GM19193 (cell line): ENCODE measurements around the gene LRRC61.

Source experiments
- POLR2A ChIP-seq: IDR thresholded peaks from 4 replicates; pipeline ENCODE4 v1.6.1; 2011; ENCODE audit not compliant: insufficient read depth, insufficient read length; ENCODE audit errors: extremely low read depth

Gene LRRC61

DNA sequence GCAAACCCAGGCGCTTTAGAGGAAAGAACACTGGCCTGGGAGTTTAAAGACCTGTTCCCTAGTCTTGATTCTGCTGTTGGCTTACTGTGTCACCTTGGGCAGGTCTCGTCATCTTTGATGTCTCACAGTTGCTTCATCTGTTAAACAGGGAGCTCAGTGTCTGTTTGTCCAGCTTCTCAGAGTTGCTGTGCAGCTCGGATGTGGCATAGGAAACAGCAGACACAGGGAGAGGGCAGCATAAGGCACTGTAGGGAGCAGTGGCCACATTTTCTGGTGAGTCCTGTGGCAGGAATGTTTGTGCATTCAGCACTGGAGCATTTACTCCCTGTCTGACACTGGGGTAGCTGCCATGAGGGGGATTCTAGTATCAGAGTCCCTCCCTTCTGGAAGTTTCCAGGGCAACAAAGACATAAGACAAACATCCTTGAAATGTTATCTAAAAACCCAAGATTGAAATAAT, 47.5 kb downstream of the LRRC61 start:
- TF ChIP-seq POLR2A, result no peak

- no peak for TF ChIP-seq POLR2A
Measured at GRCh38 chr7:150371131-150371995, 48.2 kb downstream of the LRRC61 start.

DNA sequence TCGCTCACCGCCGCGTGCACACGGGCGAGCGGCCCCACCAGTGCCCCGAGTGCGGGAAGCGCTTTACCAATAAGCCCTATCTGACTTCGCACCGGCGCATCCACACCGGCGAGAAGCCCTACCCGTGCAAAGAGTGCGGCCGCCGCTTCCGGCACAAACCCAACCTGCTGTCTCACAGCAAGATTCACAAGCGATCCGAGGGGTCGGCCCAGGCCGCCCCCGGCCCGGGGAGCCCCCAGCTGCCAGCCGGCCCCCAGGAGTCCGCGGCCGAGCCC, 48.8 kb downstream of the LRRC61 start:
- TF ChIP-seq POLR2A, result no peak

GRCh38 chr7:150372271-150373048, 49.3 kb downstream of the LRRC61 start:
- TF ChIP-seq POLR2A, result no peak

DNA sequence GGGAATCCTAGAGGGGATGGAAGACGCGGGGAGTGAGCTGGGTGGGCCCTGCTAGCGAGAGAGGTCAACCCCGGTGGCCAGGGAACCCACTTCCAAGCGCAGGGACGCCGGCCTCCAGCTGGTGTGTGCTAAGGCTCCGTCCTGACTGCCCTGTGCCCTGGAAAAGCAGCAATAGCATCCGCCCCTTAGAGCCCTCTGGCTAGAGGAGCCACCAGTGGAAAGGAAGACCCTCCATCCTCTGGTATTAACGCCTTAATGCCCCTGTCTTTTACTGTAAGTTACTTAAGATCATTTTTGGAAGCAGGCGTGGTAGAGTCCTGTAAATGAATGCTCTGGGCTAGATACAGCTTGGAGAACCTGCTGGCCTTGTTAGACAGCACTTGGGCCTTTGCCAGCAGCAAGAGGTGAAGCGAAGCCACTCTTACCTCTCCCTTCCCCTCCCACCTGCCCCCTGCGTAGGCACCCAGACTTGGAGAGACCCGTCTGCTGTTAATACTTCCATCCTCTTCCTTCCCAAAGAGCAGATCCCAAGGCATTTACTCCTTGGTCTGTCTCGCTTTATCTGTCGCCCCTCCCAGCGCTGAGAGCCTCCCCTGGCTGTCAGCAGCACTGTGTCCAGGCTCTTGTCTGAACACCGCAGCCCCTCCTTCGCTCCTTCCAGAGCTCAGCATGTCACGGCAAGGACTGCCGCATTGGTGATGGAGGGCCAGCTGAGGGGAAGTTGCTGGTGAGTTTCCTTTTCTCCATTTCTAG, 50.1 kb downstream of the LRRC61 start:
- no peak for TF ChIP-seq POLR2A

DNA sequence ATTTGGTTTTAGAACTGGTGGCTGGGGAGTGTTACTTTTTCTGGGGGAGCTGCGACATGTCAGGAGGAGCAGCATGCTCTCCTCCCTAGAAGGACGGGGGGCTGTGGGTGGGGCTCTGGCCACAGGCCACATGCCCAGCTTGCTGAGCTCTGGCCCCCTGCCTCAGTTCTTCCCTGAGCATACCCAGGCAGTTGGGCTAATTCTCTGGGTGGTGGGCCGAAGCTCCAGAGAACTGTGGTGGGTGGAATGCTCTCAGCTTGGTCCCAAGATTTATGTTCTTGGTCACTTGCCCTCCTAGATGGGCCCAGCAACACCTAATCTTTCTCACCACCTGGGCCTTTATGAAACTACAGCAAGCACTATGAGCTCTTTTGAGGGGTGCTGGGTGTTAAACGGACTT, 50.9 kb downstream of the LRRC61 start:
- no peak for TF ChIP-seq POLR2A

GRCh38 chr7:150374472-150374871, 51.3 kb downstream of the LRRC61 start:
- TF ChIP-seq POLR2A, result no peak

DNA sequence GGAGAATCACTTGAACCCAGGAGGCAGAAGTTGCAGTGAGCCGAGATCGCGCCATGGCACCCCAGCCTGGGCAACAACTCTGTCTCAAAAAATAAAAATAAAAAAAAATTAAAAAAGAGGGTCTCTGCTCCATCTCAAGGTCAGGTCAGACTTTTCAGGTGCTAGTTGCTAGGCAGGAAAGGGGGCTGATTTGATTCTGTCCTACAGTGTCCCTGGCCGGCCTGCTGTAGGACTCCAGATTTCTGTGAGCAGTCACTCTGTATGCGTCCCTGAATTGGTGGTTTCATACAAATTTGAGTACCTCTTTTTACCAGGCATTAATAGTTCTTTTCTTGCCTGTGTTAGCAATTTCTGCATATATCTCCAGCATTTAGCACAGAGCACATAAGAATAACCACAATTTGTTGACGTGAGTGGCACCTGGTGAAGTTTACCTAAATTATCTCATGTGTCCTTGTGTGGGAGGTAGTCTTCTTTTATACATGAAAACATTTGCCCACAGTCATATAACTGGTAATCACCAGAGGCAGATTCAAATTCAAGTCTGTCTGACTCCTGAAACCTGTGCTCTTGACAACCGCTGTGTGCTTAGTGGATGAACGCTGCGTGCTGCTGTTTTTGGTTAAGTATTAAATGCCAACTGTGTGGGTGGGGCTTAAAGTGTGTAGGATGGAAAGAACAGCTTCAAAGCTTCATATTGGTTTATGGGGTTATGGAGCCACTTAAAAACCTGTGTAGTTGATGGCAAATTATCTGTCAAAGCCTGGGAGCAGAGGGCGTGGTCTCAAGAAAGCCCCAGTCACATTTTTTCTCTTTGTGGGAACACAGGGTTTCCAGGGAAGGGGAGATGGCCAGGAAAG, 52.7 kb downstream of the LRRC61 start:
- no peak for TF ChIP-seq POLR2A

GRCh38 chr7:150376560-150376959, 53.4 kb downstream of the LRRC61 start:
- no peak for TF ChIP-seq POLR2A

DNA sequence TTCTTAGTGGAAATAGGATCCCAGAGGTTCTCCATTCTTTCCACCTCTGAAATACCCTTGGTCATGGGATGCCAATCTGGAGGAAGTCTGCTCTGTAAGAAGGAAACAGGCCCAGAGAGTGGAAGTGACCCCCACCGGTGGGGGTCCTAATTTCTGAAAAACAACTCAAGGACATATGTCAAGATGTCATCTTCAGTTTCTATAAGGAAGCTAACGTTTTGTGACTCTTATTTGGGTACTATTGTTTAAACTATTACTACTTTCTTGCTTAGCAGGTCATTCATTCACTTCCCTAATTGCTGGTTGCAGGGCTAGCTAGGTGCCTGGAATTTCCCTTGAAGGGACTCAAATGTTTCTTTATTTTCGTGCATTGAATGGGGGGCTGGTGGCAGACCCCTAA, 54.0 kb downstream of the LRRC61 start:
- no peak for TF ChIP-seq POLR2A

DNA sequence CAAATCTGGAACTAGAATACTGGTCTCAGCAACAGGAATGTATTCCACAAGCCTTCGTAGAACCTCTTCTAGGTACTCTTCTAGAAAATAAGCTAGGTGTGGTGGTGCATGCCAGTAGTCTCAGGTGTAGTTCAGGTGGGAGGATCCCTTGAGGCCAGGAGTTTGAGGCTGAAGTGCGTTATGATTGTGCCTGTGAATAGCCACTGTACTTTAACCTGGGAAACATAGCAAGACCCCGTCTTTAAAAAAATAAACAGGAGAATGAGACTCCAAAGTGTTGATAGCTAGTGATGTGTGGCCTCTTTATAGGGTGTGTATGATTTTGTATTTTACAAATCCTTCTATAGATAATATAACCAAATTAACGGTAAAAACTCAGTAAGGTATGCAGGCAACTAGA, 54.5 kb downstream of the LRRC61 start:
- no peak for TF ChIP-seq POLR2A

DNA sequence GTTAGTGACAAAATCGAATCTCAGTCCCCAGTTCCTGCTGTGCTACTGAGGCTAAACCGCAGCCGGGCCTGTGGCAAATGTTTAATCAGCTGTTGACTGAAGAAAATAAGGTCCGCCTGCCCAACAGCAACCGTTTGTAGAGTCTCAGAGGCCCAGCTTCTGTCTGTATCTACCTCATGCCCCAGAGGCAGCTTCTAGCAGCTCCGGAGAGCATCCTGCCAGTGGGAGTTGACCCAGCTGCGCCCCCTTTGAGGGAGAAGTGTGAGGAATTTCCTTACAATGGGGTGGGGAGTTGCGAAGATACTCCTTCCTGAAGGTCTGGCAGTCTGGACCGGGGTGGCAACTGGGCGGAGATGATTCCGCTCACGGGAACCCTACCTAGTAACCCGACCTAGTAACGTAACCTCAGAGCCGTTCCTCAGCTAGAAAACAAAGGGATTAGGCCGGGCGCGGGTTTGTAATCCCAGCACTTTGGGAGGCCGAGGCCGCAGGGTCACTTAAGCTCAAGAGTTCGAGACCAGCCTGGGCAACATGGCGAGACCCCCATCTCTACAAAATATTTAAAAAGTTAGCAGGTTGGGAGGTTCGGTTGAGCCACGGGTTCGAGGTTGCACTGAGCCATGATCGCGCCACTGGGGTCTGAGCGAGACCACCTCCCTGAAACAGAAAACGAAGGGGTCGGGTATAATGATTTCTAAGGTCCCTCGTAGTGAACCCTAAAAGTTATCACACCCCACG, 55.1 kb downstream of the LRRC61 start:
- TF ChIP-seq POLR2A, result peak; percentile 78

DNA sequence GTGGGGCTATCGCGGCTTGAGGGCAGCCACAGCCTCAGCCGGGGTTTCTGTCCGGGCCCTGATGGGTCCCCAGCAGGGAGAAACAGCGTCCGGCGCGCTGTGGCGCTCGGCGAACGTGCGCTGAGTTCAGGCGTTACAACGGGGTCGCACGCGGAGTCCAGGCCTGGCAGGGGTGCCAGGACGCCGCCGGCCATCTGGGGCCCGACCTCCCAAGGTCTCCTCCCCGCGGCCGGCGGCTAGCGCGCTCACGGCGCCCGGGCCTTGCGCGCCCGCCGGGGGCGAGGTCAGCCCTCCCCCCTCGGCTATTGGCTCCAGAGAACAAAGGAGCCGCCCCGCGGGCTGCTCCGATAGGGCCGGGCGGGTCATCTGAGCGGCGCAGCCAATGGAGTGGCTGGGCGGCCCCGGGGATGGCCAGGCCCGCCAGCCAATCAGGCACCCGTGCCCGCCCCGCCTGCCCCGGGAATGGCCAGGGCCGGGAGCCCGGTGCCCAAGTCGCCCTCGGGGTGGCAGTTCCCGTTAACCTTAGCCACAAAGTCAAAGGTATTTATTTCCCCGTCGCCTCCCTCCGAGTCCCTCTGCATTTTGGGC, 55.8 kb downstream of the LRRC61 start, which contains the start of gene ZNF775:
TSS of gene ZNF775 (plus strand) at position 478 of the 588 bp plus-strand sequence. CDS start 9,141 bp downstream, outside the sequence.
- peak; percentile 93 for TF ChIP-seq POLR2A
